Glomerular endothelial cell (primary cell): ENCODE measurements around the gene NUDT2. TPM values are rescaled to one million over a fixed set of nuclear protein-coding genes. Genes with fewer than 3 reads are reported as not detected.

ENCODE experiments used
- DNase-seq: peaks from one replicate; pipeline ENCODE4 v3.0.0-alpha.2; 2011; ENCODE audit warnings: low read depth, low spot score; ENCODE audit errors: extremely low read depth
- total RNA-seq: library from RNA; depleted of rRNA; stranded (reverse); fragments of >200 nt; gene quantifications from 2 replicates; pipeline ENCODE4 v1.2.3, GENCODE V29; 2015

Gene NUDT2
- total RNA-seq, 1 donor from 2014 or later: 29.7 TPM

DNA sequence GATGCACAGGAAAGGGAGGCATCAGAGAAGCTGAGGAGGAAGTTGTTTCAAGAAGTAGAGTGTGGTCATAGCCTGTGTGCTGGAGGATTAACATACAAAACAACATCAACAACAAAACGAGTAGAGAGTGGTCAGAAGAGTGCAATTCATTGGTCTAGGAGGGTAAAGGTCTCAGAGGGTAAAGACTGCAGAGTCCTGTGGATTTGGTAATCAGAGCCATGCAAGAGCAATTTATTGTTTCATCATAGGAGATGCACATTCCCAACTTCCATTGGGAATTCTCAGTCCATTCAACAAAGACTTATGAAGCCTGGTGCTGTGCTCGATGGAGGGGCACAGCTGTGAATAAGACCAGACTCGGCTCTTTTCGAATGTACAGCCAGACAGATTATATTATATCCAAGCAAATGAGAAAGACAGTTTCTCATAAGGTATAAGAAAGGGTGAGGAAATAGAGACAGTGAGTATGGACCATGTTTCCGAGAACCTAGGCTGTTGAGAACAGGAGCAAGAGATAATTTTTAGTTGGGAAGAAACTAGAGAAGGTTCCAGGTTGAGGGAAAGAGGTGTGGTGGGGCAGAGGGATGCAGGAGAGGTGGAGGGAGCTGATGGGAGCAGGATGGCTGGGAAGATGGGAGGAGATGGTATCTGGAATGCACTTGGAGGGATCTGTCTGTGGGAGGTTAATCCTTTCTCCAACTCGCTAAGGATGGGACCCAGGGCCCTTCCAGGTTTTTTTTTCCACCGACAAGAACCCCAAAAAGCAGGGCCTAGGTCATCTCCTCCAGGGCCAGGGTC lies 55.2 kb downstream of the NUDT2 start:
- no peak for DNase-seq

DNA sequence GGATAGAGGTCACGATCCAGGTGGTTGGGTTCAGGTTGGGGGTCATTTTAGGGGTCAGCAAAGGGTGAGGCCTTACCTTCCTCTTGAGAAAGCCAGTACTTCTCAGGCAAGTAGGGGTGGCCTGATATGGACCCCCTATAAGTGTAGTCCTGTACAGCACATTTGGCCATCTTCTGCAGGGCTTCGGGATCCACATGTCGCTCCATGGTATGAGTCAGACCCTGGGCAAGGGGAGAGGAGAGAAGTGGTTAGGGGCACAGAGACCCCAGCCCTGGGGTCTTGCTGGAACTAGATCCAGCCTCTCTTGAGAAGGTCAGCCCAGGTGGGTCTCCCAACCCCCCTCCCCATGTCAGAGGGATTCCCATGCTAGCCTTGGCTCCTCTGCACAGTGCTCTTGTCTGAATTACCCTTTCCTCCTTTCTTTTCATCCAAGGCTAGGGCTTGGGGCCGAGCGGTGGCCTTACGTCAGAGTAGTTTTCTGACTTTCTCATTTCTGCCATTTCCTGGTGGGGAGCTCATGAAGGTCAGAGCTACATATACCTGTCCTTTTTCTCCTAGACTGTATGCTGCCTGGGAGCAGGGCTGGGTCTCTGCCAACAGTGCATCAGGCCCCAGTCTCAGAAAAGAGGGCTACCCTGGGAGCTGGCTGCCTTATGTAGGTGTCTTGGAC lies 56.3 kb downstream of the NUDT2 start:
- DNase-seq: no peak

DNA sequence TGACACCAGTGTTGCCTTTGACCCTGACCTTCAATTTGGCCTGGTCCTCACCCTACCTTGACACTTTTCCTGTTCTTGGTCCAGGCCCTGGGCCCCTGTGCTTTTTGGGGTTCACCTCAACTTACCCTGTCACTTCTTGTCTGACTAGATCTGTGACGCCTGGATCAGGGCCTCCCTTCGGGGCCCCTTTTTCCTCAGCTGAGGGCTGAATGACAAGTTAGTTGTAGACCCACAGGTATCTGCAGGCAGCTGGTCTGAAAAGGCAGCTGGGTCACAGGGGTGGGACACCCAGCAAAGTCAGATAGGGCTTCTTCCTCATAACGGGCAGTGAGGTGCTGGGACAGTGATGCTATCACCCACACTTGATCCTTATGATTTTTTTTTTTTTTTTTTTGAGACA lies 57.3 kb downstream of the NUDT2 start:
- no peak for DNase-seq

DNA sequence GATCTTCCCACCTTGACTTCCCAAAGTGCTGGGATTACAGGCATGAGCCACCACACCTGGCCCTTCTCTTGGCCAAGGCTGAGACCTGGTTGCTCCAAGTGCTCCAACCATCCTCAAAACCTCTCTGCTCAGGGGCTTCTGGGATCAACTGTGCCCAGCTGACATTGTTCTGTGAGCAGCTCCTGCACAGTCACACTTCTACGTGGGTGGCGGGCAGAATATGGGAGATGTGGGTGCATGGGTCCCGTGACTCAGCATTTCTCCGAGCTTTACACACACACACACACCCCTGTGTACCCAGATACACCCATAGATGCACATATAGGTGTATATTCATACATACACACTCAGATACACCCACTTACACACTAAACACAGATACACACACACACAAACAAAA lies 57.9 kb downstream of the NUDT2 start:
- no peak for DNase-seq

DNA sequence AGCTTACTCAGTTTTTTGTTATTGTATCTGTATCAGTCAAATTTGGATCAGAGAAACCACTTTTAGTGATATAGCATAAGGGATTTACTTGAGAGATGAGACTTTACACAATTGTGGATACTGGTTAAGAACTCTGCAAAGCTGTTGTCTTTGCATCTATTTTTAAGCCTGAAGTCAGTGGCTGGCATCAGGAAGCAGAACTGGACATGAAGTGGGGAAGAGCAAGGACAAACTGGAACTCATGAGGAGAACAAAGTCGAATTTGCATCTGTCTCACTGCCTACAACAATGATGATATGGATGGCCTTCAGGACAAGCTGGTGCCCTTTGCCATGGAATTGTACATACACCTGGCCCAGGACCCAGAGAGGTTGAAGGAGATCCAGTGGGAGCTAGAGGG lies 63.1 kb downstream of the NUDT2 start:
- no peak for DNase-seq

Other genes starting within 250 kb of the NUDT2 start
- gene DCAF12, start 202.9 kb upstream of the NUDT2 start, total RNA-seq: 25.0 and 25.3 TPM in 2 replicates
- 30.6 and 34.5 TPM in 2 replicates for gene UBAP1, start 150.5 kb upstream of the NUDT2 start, total RNA-seq
- 0.63 and 1.8 TPM in 2 replicates for gene KIF24, start 301 bp upstream of the NUDT2 start, total RNA-seq
- gene MYORG, start 47.3 kb downstream of the NUDT2 start, total RNA-seq: 14.2 and 15.2 TPM in 2 replicates
- 37.5 and 49.8 TPM in 2 replicates for gene FAM219A, start 129.0 kb downstream of the NUDT2 start, total RNA-seq
- gene DNAI1, start 129.2 kb downstream of the NUDT2 start, total RNA-seq: not detected in 2 replicates
- not detected in 2 replicates for gene ENHO, start 193.4 kb downstream of the NUDT2 start, total RNA-seq